WTC11 (cell line): Measurements from ENCODE around the gene YOD1. TPM values are rescaled to one million over a fixed set of nuclear protein-coding genes. Genes with fewer than 3 reads are reported as not detected.

Source experiments
- ATAC-seq: fragments of 200-7000 bp; cut with Tn5 transposase; 2 replicates; pipeline ENCODE4 v1.10.0; 2021; ENCODE audit warnings: mild to moderate bottlenecking, moderate library complexity
- CTCF ChIA-PET: fragments of 300-600 bp; sonication (Branson Sonifier 250); formaldehyde crosslinking; loops from one replicate; lab custom pipeline; 2021; ENCODE audit warnings: antibody characterized with exemption; lab: Charles Lee
- POLR2A ChIA-PET: fragments of 350-600 bp; sonication (Branson Sonifier 250); formaldehyde crosslinking; loops from one replicate; lab custom pipeline; 2021; ENCODE audit warnings: antibody characterized with exemption; lab: Charles Lee
- DNase-seq: peaks from one replicate; pipeline ENCODE4 v3.0.0; 2021; ENCODE audit warnings: low spot score
- H3K27ac Mint-ChIP-seq: 2 replicates; pipeline ENCODE4 v1.8.0; 2021; ENCODE audit warnings: mixed read lengths
- H3K27me3 Mint-ChIP-seq: 2 replicates; pipeline ENCODE4 v1.8.0; 2021; ENCODE audit warnings: low read depth, mild to moderate bottlenecking, moderate library complexity, mixed read lengths
- H3K36me3 Mint-ChIP-seq: 2 replicates; pipeline ENCODE4 v1.8.0; 2021; ENCODE audit warnings: mixed read lengths
- H3K4me1 Mint-ChIP-seq: 2 replicates; pipeline ENCODE4 v1.8.0; 2022; ENCODE audit warnings: mixed read lengths
- H3K4me3 Mint-ChIP-seq: 2 replicates; pipeline ENCODE4 v1.8.0; 2021; ENCODE audit warnings: mild to moderate bottlenecking, moderate library complexity, mixed read lengths
- H3K9me3 Mint-ChIP-seq: 2 replicates; pipeline ENCODE4 v1.8.0; 2021; ENCODE audit warnings: mixed read lengths
- AFF4 ChIP-seq: sonication (generic); formaldehyde crosslinking; IDR thresholded peaks from 2 replicates; pipeline ENCODE4 v1.8.1; 2023; ENCODE audit warnings: mild to moderate bottlenecking, missing genetic modification reagents, borderline replicate concordance
- CREB1 ChIP-seq: sonication (generic); formaldehyde crosslinking; IDR thresholded peaks from 2 replicates; pipeline ENCODE4 v1.8.0; 2023; ENCODE audit warnings: mild to moderate bottlenecking, missing genetic modification reagents
- E2F1 ChIP-seq: sonication (generic); formaldehyde crosslinking; IDR thresholded peaks from 2 replicates; pipeline ENCODE4 v1.8.0; 2022; ENCODE audit warnings: mild to moderate bottlenecking, missing genetic modification reagents
- ELF4 ChIP-seq: sonication (generic); formaldehyde crosslinking; IDR thresholded peaks from 2 replicates; pipeline ENCODE4 v1.8.1; 2022; ENCODE audit warnings: low read depth, mild to moderate bottlenecking, moderate library complexity, missing genetic modification reagents
- ERG ChIP-seq: fragments of 250-450 bp; sonication (Bioruptor Pico); IDR thresholded peaks from 2 replicates; pipeline ENCODE4 v1.8.0; 2021; ENCODE audit warnings: mild to moderate bottlenecking
- FOXJ3 ChIP-seq: sonication (generic); formaldehyde crosslinking; IDR thresholded peaks from 2 replicates; pipeline ENCODE4 v1.9.0; 2021; ENCODE audit warnings: missing genetic modification reagents, mild to moderate bottlenecking, borderline replicate concordance
- FOXP1 ChIP-seq: sonication (generic); formaldehyde crosslinking; IDR thresholded peaks from 2 replicates; pipeline ENCODE4 v1.8.0; 2022; ENCODE audit warnings: missing genetic modification reagents, mild to moderate bottlenecking, moderate library complexity, borderline replicate concordance
- GABPB1 ChIP-seq: sonication (generic); formaldehyde crosslinking; IDR thresholded peaks from 2 replicates; pipeline ENCODE4 v1.8.1; 2023; ENCODE audit warnings: mild to moderate bottlenecking, missing genetic modification reagents
- GRHL2 ChIP-seq: fragments of 250-450 bp; sonication (Bioruptor Pico); IDR thresholded peaks from 2 replicates; pipeline ENCODE4 v1.8.0; 2022; ENCODE audit warnings: mild to moderate bottlenecking, moderate library complexity; ENCODE audit not compliant: insufficient replicate concordance, severe bottlenecking
- KAT7 ChIP-seq: sonication (generic); formaldehyde crosslinking; IDR thresholded peaks from 2 replicates; pipeline ENCODE4 v1.8.1; 2023; ENCODE audit warnings: missing genetic modification reagents, mild to moderate bottlenecking, borderline replicate concordance
- MYBL2 ChIP-seq: sonication (generic); formaldehyde crosslinking; IDR thresholded peaks from 2 replicates; pipeline ENCODE4 v1.8.1; 2023; ENCODE audit warnings: mild to moderate bottlenecking, moderate library complexity, missing genetic modification reagents
- NR3C1 ChIP-seq: sonication (generic); formaldehyde crosslinking; conservative IDR thresholded peaks from 2 replicates; pipeline ENCODE4 v1.8.1; 2023; ENCODE audit warnings: low read depth, mild to moderate bottlenecking, missing genetic modification reagents
- PREB ChIP-seq: sonication (generic); formaldehyde crosslinking; IDR thresholded peaks from 2 replicates; pipeline ENCODE4 v1.8.1; 2022; ENCODE audit warnings: mild to moderate bottlenecking, missing genetic modification reagents, moderate library complexity, borderline replicate concordance
- SMAD3 ChIP-seq: sonication (generic); formaldehyde crosslinking; IDR thresholded peaks from 2 replicates; pipeline ENCODE4 v1.8.0; 2022; ENCODE audit warnings: missing genetic modification reagents, mild to moderate bottlenecking, borderline replicate concordance
- SOX15 ChIP-seq: fragments of 250-450 bp; sonication (Bioruptor Pico); IDR thresholded peaks from 2 replicates; pipeline ENCODE4 v1.9.0; 2021; ENCODE audit warnings: mild to moderate bottlenecking
- SP1 ChIP-seq: sonication (generic); formaldehyde crosslinking; conservative IDR thresholded peaks from 2 replicates; pipeline ENCODE4 v1.8.1; 2022; ENCODE audit warnings: missing genetic modification reagents
- TEAD1 ChIP-seq: sonication (generic); formaldehyde crosslinking; IDR thresholded peaks from 2 replicates; pipeline ENCODE4 v1.8.0; 2022; ENCODE audit warnings: mild to moderate bottlenecking, missing genetic modification reagents
- TP53 ChIP-seq: sonication (generic); formaldehyde crosslinking; IDR thresholded peaks from 2 replicates; pipeline ENCODE4 v1.8.1; 2023; ENCODE audit warnings: mild to moderate bottlenecking, missing genetic modification reagents
- ZNF121 ChIP-seq: sonication (generic); formaldehyde crosslinking; IDR thresholded peaks from 2 replicates; pipeline ENCODE4 v1.8.0; 2023; ENCODE audit warnings: missing genetic modification reagents
- ZNF263 ChIP-seq: sonication (generic); formaldehyde crosslinking; IDR thresholded peaks from 2 replicates; pipeline ENCODE4 v1.8.1; 2022; ENCODE audit warnings: low read depth, mild to moderate bottlenecking, moderate library complexity, missing genetic modification reagents
- ZNF416 ChIP-seq: fragments of 250-450 bp; sonication (Bioruptor Pico); IDR thresholded peaks from 2 replicates; pipeline ENCODE4 v1.9.0; 2021; ENCODE audit warnings: mild to moderate bottlenecking, inconsistent platforms
- ZNF512 ChIP-seq: sonication (generic); formaldehyde crosslinking; IDR thresholded peaks from 2 replicates; pipeline ENCODE4 v1.8.1; 2022; ENCODE audit warnings: missing genetic modification reagents, borderline replicate concordance
- total RNA-seq: library from RNA; stranded (reverse); gene quantifications from 3 replicates; pipeline ENCODE4 v1.2.3, GENCODE V29; 2021

Gene YOD1
- total RNA-seq, 1 experiment from 2014 or later, result 12.0 TPM

- Mint-ChIP-seq H3K9me3 (no peaks in the 10 kb centered on the region), H3K27ac (no peak overlapping the region)
- CTCF ChIA-PET, result interaction anchor here (0.5 to 3.2 kb wide), 4 partner anchors 15 to 368 kb away, joined by 3 to 22 read pairs (median 10); partner anchors contain the start of gene PFKFB2
These were observed 16.8 kb downstream of the YOD1 start for GRCh38 chr1:207034208-207034607.

GRCh38 chr1:207033302-207033701 lies 17.7 kb downstream of the YOD1 start:
- ATAC-seq, result no peak
- Mint-ChIP-seq H3K27me3 (no peaks in the 10 kb centered on the region), H3K36me3 (no peaks in the 10 kb centered on the region), H3K9me3 (no peaks in the 10 kb centered on the region), H3K27ac (peak overlapping the region; percentile 66), H3K4me1 (peaks cover 49% of the 10 kb centered on the region), H3K4me3 (no peak overlapping the region)
- DNase-seq, result no peak
- ChIA-PET POLR2A (interaction anchor here (1.0 to 2.2 kb wide), 4 partner anchors 9 to 54 kb away, joined by 3 to 22 read pairs (median 4); partner anchors contain the start of gene PFKFB2), CTCF (interaction anchor here (0.5 to 3.2 kb wide), 15 partner anchors 9 to 398 kb away, joined by 3 to 22 read pairs (median 5); partner anchors contain the start of genes CD55, DYRK3, PFKFB2 and YOD1)
- no peak for TF ChIP-seq ZNF416
- no peak for TF ChIP-seq MYBL2 (CRISPR knock-in tag)
- no peak for TF ChIP-seq TEAD1 (CRISPR knock-in tag)
- TF ChIP-seq ELF4 (CRISPR knock-in tag), result no peak
- no peak for TF ChIP-seq ZNF263
- no peak for TF ChIP-seq TP53 (CRISPR knock-in tag)
- no peak for TF ChIP-seq ZNF512 (CRISPR knock-in tag)

More at GRCh38 chr1:207034208-207034607, 16.8 kb downstream of the YOD1 start:
- ATAC-seq (no peak), DNase-seq (no peak)
- Mint-ChIP-seq H3K27me3 (no peaks in the 10 kb centered on the region), H3K36me3 (no peaks in the 10 kb centered on the region), H3K4me3 (no peak overlapping the region), H3K4me1 (peaks cover 49% of the 10 kb centered on the region)
- TF ChIP-seq SMAD3 (CRISPR knock-in tag) (no peak), NR3C1 (CRISPR knock-in tag) (no peak), E2F1 (CRISPR knock-in tag) (no peak), FOXP1 (CRISPR knock-in tag) (no peak), PREB (CRISPR knock-in tag) (no peak), KAT7 (CRISPR knock-in tag) (no peak), ERG (no peak), SP1 (CRISPR knock-in tag) (no peak), ZNF121 (CRISPR knock-in tag) (no peak), GRHL2 (CRISPR knock-in tag) (no peak), GABPB1 (CRISPR knock-in tag) (no peak), SOX15 (no peak), CREB1 (no peak), FOXJ3 (CRISPR knock-in tag) (no peak), AFF4 (no peak)
- POLR2A ChIA-PET, result no interaction called here
